HepG2 (cell line): ENCODE results near the gene ZNF540. TPM values are rescaled to one million over a fixed set of nuclear protein-coding genes. Genes with fewer than 3 reads are reported as not detected.

Experiments
- ATAC-seq: fragments of 200-7000 bp; cut with Tn5 transposase; 3 replicates; pipeline ENCODE4 v1.9.1; 2020; ENCODE audit warnings: mild to moderate bottlenecking, moderate library complexity
- BruUV-seq: library from RNA; stranded (reverse); fragments of 400-500 nt; replicated peaks from 2 replicates; lab custom pipeline; 2021; lab: Mats Ljungman, UMichigan
- CTCF ChIA-PET: fragments of 300-600 bp; formaldehyde crosslinking; extraction: SDS; loops from one replicate; lab custom pipeline; 2021; ENCODE audit warnings: low total read pairs, inconsistent platforms, low intra/inter-chr PET ratio; lab: Yijun Ruan, JAX
- POLR2A ChIA-PET: fragments of 350-600 bp; sonication (Branson Sonifier 250); formaldehyde crosslinking; loops from one replicate; lab custom pipeline; 2020; ENCODE audit warnings: antibody characterized with exemption, inconsistent platforms; lab: Yijun Ruan, JAX
- DNase-seq: peaks from one replicate; pipeline ENCODE4 v3.0.0-alpha.2; 2015; ENCODE audit warnings: low spot score
- FAIRE-seq: peaks from 3 replicates; lab custom pipeline; 2011; peaks lifted over from hg19 to GRCh38; lab: Jason Lieb, UNC
- H2AFZ ChIP-seq: one replicate; pipeline ENCODE4 v1.6.1; 2011; ENCODE audit warnings: low read length, inconsistent platforms
- H3K27ac ChIP-seq: fragments of 300-600 bp; 3 replicates; pipeline ENCODE4 v1.8.0; 2011; ENCODE audit warnings: mixed run types, mild to moderate bottlenecking, mixed read lengths, low read length, inconsistent platforms; ENCODE audit not compliant: insufficient read depth; ENCODE audit errors: extremely low read length
- H3K27me3 ChIP-seq, 2 experiments: fragments of 200-600 bp in 1 of 2; 2 replicates in 1 of 2; 3 replicates in 1 of 2; pipeline versions ENCODE4 v1.6.0 to v1.8.0; 2011; ENCODE audit warnings: low read length in 2 of 2, mild to moderate bottlenecking in 2 of 2, moderate library complexity in 2 of 2, inconsistent platforms in 1 of 2; ENCODE audit not compliant: insufficient read depth in 2 of 2, control insufficient read depth in 1 of 2
- H3K36me3 ChIP-seq, 2 experiments: fragments of 200-600 bp in 1 of 2; replicated peaks in 1 of 2; 2 replicates in 1 of 2; 3 replicates in 1 of 2; pipeline versions ENCODE4 v1.5.1 to v1.8.0; 2011; ENCODE audit warnings: low read length in 2 of 2, inconsistent platforms in 1 of 2; ENCODE audit not compliant: insufficient read depth in 2 of 2, control insufficient read depth in 1 of 2
- H3K4me1 ChIP-seq: 2 replicates; pipeline ENCODE4 v1.5.1; 2012; ENCODE audit warnings: low read length, inconsistent platforms; ENCODE audit not compliant: insufficient read depth
- H3K4me2 ChIP-seq: 2 replicates; pipeline ENCODE4 v1.6.0; 2011; ENCODE audit warnings: low read depth, low read length, inconsistent platforms
- H3K4me3 ChIP-seq, 3 experiments: fragments of 200-600 bp in 1 of 3; sonication (generic), shearing (Covaris generic) in 1 of 3; replicated peaks in 1 of 3; 2 replicates each; pipeline ENCODE4 v1.5.1; 2011 to 2016; ENCODE audit warnings: low read length in 3 of 3, inconsistent platforms in 2 of 3, low read depth in 2 of 3, mild to moderate bottlenecking in 2 of 3, control low read depth in 1 of 3, mixed read lengths in 1 of 3; ENCODE audit not compliant: insufficient read depth in 1 of 3
- H3K79me2 ChIP-seq: one replicate; pipeline ENCODE4 v1.6.1; 2011; ENCODE audit warnings: low read length, inconsistent platforms; ENCODE audit not compliant: insufficient read depth
- H3K9ac ChIP-seq: 2 replicates; pipeline ENCODE4 v1.6.0; 2011; ENCODE audit warnings: mild to moderate bottlenecking, low read depth, low read length, inconsistent platforms; ENCODE audit not compliant: insufficient read depth
- H3K9me3 ChIP-seq: 2 replicates; pipeline ENCODE4 v1.5.1; 2012; ENCODE audit warnings: mild to moderate bottlenecking, low read length
- H4K20me1 ChIP-seq: 2 replicates; pipeline ENCODE4 v1.6.0; 2011; ENCODE audit warnings: inconsistent platforms, mild to moderate bottlenecking, low read length, moderate library complexity; ENCODE audit not compliant: insufficient read depth
- BHLHE40 ChIP-seq: IDR thresholded peaks from 2 replicates; pipeline ENCODE4 v1.6.1; 2011; ENCODE audit warnings: low read length, improper control_type of control experiment
- NR1H2 ChIP-seq: sonication (generic); formaldehyde crosslinking; IDR thresholded peaks from 2 replicates; pipeline ENCODE4 v1.8.1; 2022; ENCODE audit warnings: low read depth, missing genetic modification reagents, borderline replicate concordance
- PHB2 ChIP-seq: fragments of 450-650 bp; IDR thresholded peaks from 2 replicates; pipeline ENCODE4 v1.6.1; 2018; ENCODE audit not compliant: partially characterized antibody
- RORA ChIP-seq: sonication (generic); formaldehyde crosslinking; IDR thresholded peaks from 2 replicates; pipeline ENCODE4 v1.5.0; 2020; ENCODE audit warnings: mild to moderate bottlenecking, missing genetic modification reagents, moderate library complexity
- ZC3H4 ChIP-seq: sonication (generic); formaldehyde crosslinking; IDR thresholded peaks from 2 replicates; pipeline ENCODE4 v1.4.0; 2020; ENCODE audit warnings: missing genetic modification reagents, borderline replicate concordance
- ZNF235 ChIP-seq: sonication (generic); formaldehyde crosslinking; IDR thresholded peaks from 2 replicates; pipeline ENCODE4 v1.8.1; 2023; ENCODE audit warnings: mild to moderate bottlenecking, missing genetic modification reagents, borderline replicate concordance
- ZNF724P ChIP-seq: sonication (generic); formaldehyde crosslinking; IDR thresholded peaks from 2 replicates; pipeline ENCODE4 v1.8.0; 2022; ENCODE audit warnings: missing genetic modification reagents, borderline replicate concordance
- ZNF766 ChIP-seq: sonication (generic); formaldehyde crosslinking; IDR thresholded peaks from 2 replicates; pipeline ENCODE4 v1.5.0; 2020; ENCODE audit warnings: missing genetic modification reagents, borderline replicate concordance
- ZNF775 ChIP-seq: sonication (generic); formaldehyde crosslinking; IDR thresholded peaks from 2 replicates; pipeline ENCODE4 v1.4.0; 2020; ENCODE audit warnings: missing genetic modification reagents, mild to moderate bottlenecking, moderate library complexity, borderline replicate concordance
- in situ Hi-C: cut with HindIII; loops from 2 replicates; pipeline ENCODE4 v1.10.0; 2017; ENCODE audit warnings: low pct_unique_long_range_greater_than_20kb; ENCODE audit not compliant: extremely low pct_ligation_motif_present
- intact Hi-C: fragments of 100-400 bp; cut with micrococcal nuclease; formaldehyde crosslinking; loops from one replicate; pipeline ENCODE4 v1.10.0; 2022; ENCODE audit not compliant: unreplicated experiment
- polyA plus RNA-seq, 8 experiments: library from polyadenylated mRNA; depleted of rRNA in 3 of 8; stranded (reverse) in 7 of 8; unstranded in 1 of 8; fragments of >200 nt; fragmentation: Illumina TruSeq in 4 of 8; extraction: Trizol in 4 of 8; gene quantifications; 2 replicates each; pipeline versions ENCODE4 v1.2.1 to v1.2.3, GENCODE V29; 2011 to 2016; ENCODE audit warnings: low read depth in 4 of 8, missing spikeins in 1 of 8, mixed read lengths in 1 of 8; ENCODE audit not compliant: insufficient read depth in 1 of 8
- total RNA-seq, 5 experiments: library from RNA; depleted of rRNA; stranded (reverse); fragments of >200 nt; fragmentation: Illumina TruSeq; extraction: Trizol; gene quantifications; 2 replicates each; pipeline ENCODE4 v1.2.3, GENCODE V29; 2016; ENCODE audit warnings: low read depth in 1 of 5
- TF ChIP-seq, protein P1 (sequence below): sonication (generic); formaldehyde crosslinking; IDR thresholded peaks from 2 replicates; pipeline ENCODE4 v1.4.0; 2020; ENCODE audit warnings: missing genetic modification reagents, borderline replicate concordance
- TF ChIP-seq, protein P2 (sequence below): sonication (generic); formaldehyde crosslinking; IDR thresholded peaks from 2 replicates; pipeline ENCODE4 v1.9.0; 2021; ENCODE audit warnings: missing genetic modification reagents, mild to moderate bottlenecking, borderline replicate concordance

ZNF540 gene
- total and polyA plus RNA-seq, 2 of the 13 experiments (the other 11 are each of a cell fraction or from before 2014, with no cell fraction given): 0.21 to 0.40 TPM

DNA sequence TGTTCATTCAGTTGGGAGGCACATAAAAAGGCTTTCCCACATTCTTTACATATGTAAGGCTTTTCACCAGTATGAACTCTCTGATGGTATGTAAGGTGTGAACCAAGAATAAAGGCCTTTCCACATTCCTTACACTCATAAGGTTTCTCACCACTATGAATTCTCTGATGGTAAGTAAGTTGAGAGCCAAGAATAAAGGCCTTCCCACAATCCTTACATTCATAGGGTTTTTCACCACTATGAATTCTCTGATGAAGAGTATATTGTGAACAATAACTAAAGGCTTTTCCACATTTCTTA lies 29.4 kb upstream of the ZNF540 start:
- Histone ChIP-seq H3K79me2 (no peaks in the 10 kb centered on the region), H3K4me1 (no peaks in the 10 kb centered on the region), H3K27me3 (no peaks in the 10 kb centered on the region), H2AFZ (no peak overlapping the region), H3K36me3 (0 out of 5 replicates have a peak, but pooled peaks cover 0 to 5% of the 10 kb centered on the region in 2 experiments), H3K4me2 (no peak overlapping the region), H3K4me3 (no peak overlapping the region), H3K9ac (no peak overlapping the region), H3K9me3 (peaks cover 89% of the 10 kb centered on the region; the same call in 1 of the 2 replicates), H3K27ac (no peak overlapping the region), H4K20me1 (no peaks in the 10 kb centered on the region)
- ATAC-seq (no peak), DNase-seq (no peak), FAIRE-seq (no peak)
- in situ Hi-C loops: no loop called here
- ChIA-PET CTCF (no interaction called here), POLR2A (no interaction called here)
- BruUV-seq: no TSS peak
- TF ChIP-seq NR1H2 (CRISPR knock-in tag) (no peak), ZNF775 (CRISPR knock-in tag) (no peak), RORA (no peak), PHB2 (no peak), ZNF724P (no peak), BHLHE40 (no peak), ZC3H4 (CRISPR knock-in tag) (no peak), ZNF766 (CRISPR knock-in tag) (no peak), ZNF235 (CRISPR knock-in tag) (no peak)
- TF ChIP-seq, protein P1, sequence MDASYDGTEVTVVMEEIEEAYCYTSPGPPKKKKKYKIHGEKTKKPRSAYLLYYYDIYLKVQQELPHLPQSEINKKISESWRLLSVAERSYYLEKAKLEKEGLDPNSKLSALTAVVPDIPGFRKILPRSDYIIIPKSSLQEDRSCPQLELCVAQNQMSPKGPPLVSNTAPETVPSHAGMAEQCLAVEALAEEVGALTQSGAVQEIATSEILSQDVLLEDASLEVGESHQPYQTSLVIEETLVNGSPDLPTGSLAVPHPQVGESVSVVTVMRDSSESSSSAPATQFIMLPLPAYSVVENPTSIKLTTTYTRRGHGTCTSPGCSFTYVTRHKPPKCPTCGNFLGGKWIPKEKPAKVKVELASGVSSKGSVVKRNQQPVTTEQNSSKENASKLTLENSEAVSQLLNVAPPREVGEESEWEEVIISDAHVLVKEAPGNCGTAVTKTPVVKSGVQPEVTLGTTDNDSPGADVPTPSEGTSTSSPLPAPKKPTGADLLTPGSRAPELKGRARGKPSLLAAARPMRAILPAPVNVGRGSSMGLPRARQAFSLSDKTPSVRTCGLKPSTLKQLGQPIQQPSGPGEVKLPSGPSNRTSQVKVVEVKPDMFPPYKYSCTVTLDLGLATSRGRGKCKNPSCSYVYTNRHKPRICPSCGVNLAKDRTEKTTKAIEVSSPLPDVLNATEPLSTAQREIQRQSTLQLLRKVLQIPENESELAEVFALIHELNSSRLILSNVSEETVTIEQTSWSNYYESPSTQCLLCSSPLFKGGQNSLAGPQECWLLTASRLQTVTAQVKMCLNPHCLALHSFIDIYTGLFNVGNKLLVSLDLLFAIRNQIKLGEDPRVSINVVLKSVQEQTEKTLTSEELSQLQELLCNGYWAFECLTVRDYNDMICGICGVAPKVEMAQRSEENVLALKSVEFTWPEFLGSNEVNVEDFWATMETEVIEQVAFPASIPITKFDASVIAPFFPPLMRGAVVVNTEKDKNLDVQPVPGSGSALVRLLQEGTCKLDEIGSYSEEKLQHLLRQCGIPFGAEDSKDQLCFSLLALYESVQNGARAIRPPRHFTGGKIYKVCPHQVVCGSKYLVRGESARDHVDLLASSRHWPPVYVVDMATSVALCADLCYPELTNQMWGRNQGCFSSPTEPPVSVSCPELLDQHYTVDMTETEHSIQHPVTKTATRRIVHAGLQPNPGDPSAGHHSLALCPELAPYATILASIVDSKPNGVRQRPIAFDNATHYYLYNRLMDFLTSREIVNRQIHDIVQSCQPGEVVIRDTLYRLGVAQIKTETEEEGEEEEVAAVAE (CRISPR knock-in tag): no peak
- TF ChIP-seq, protein P2, sequence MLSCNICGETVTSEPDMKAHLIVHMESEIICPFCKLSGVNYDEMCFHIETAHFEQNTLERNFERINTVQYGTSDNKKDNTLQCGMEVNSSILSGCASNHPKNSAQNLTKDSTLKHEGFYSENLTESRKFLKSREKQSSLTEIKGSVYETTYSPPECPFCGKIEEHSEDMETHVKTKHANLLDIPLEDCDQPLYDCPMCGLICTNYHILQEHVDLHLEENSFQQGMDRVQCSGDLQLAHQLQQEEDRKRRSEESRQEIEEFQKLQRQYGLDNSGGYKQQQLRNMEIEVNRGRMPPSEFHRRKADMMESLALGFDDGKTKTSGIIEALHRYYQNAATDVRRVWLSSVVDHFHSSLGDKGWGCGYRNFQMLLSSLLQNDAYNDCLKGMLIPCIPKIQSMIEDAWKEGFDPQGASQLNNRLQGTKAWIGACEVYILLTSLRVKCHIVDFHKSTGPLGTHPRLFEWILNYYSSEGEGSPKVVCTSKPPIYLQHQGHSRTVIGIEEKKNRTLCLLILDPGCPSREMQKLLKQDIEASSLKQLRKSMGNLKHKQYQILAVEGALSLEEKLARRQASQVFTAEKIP (CRISPR knock-in tag): no peak
- intact Hi-C loops: no loop called here
